Dermis microvascular lymphatic vessel endothelial cell (primary cell): ENCODE data around the gene C1QTNF8. TPM values are rescaled to one million over a fixed set of nuclear protein-coding genes. Genes with fewer than 3 reads are reported as not detected.

Source experiments
- DNase-seq, 2 donors: peaks; one replicate each; pipeline versions ENCODE4 v3.0.0 to v3.0.0-alpha.2; 2010; ENCODE audit warnings: low read depth in 2 of 2
- total RNA-seq: library from RNA; depleted of rRNA; stranded (reverse); fragments of >200 nt; gene quantifications from 2 replicates; pipeline ENCODE4 v1.2.1, GENCODE V29; 2014

The C1QTNF8 gene
- total RNA-seq, 1 donor from 2014 or later: not detected

GRCh38 chr16:1109648-1110047, 13.6 kb upstream of the C1QTNF8 start:
- DNase-seq: no peak

DNA sequence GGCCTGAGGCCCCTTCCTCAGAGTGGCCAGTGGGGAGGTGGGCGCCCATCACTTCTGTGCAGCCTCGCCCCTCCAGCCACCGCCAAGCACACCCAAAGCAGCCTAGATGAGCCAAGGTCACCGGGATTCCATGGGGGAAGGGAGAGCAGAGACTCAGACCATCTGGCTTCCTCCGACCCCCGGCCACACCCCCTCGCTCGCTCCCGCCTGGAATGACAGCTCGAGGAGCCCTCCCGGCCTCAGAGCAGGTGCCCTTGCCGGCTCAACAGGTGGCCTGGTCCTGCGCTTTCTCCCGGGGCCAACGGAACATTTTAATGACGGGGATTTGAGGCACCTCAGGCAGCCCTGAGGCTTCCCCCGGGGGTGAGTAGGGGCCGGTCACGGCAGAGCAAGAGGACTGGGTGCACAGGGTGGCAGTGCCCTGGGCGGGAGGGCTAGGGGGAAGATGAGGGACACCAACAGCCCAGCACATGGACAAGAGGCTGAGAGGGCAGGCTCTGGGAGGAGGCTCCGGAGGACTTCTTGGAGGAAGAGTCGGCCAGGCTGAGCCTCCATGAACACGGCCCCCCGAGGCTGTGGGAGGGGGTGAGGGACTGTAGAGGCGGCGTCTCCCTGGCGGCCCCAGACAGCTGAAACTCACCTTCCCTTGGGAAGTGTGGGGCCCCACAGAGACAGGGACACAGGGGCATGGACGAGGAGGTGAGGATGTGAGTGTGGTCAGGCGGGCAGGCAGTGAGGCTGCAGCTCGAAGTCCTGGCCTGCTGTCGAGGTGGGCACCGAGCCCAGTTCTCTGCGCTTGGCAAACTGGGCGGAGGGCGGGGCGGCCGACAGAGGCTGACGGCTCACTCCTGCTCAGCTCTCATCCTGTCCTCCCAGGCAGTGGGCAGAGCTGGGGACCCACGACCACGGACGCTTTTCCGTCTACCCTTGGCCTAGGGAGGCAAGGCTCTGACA, 12.5 kb upstream of the C1QTNF8 start:
- no peak for DNase-seq

GRCh38 chr16:1107731-1108130, 11.7 kb upstream of the C1QTNF8 start:
- DNase-seq: no peak

DNA sequence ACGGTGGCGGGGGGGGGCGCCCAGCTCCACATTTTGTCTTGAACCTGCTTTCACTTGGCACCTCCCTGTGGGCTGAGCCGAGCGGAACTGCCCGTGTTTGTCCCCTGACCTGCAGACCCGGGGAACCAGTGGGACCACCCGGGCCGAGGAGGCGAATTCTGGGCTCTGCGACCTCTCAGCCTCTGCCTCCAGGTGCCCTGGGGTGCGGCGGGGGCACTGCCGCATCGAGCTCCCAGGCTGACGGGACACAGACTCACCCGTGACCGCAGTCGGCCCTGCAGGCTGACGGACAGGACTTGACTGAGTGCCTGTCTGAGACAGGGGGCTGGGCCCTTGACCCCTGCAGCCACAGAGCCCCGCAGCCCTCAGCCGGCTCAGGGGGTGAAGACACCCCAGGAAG, 11.1 kb upstream of the C1QTNF8 start:
- no peak for DNase-seq

- DNase-seq: no peak
These were observed 10.6 kb upstream of the C1QTNF8 start for GRCh38 chr16:1106659-1107058.

GRCh38 chr16:1105888-1106620, 10.0 kb upstream of the C1QTNF8 start:
- DNase-seq: peak; percentile 24 to 66

DNA sequence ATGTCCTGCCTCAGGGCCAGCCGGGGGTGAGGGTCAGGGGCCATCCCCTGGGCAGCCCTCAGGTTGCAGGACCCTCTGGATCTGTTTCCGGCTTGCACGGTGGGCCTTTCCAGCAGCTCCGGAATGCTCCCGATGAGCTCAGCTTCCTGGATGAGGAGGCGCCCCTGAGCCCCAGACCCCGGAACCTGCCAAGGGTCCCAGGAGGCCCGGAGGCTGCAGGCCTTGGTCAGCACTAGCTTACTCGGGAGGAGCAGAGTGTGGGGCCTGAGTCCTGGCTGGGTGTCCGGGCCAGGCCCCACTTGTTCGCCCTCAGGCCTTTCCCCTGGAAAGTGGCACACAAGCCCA, 7.6 kb upstream of the C1QTNF8 start:
- no peak for DNase-seq

- peak in 1 of 2 donors; percentile 13 for DNase-seq
These were observed 7.0 kb upstream of the C1QTNF8 start for GRCh38 chr16:1102921-1103635.

DNA sequence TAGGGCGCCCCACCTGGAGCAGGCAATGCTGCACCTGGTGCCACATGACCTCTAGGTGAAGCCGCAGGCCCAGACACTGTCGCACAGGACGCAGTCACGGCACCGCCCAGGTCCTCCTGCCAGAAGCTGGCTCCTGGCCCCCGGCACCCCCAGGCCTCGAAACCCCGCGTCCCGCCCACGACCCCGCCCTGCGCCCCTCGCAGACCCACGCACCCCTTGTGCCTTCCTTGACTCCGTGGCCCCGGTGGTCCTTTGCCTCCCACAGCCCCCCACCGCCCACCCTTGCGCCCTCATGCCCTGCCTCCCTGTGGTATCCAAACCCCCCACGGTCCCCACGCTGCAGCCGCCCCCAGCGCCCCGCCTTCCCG, 6.3 kb upstream of the C1QTNF8 start:
- DNase-seq: no peak

GRCh38 chr16:1101573-1102332, 5.7 kb upstream of the C1QTNF8 start:
- no peak for DNase-seq

GRCh38 chr16:1101133-1101532, 5.1 kb upstream of the C1QTNF8 start:
- no peak for DNase-seq

DNA sequence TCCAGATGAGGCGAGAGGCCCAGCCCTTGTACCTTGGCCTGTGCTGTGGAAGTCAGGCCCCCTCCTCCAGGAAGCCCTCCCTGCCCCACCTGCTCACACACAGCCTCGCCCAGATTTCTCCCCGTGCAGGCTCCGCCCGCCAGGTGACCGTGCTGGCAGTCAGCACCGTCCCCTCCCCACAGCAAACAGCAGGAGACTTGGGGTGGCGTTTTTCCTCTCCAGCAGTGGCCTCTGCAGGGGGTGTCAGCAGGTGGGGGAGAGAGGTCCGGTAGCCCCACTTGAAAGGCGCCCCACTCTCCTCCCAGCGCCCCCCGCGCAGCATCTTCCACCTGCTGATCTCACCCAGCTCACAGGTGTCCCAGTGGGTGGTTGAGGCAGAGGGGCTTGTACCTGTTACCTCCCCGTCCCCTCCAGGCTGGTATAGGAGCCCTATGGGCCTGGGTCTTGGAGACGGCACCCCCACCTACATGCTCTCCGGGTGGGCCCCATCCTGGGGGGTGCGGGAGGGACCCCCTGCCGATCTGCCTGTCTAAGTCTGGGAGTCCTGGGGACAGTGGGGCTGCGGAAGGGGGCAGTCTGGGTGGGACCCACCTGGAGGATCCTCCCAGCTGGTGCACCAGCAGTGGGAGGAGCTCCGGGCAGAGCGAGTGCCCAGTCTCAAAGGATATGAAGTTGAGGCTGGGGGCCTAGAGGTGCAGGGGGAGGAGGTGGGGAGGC, 4.2 kb upstream of the C1QTNF8 start:
- no peak for DNase-seq

DNA sequence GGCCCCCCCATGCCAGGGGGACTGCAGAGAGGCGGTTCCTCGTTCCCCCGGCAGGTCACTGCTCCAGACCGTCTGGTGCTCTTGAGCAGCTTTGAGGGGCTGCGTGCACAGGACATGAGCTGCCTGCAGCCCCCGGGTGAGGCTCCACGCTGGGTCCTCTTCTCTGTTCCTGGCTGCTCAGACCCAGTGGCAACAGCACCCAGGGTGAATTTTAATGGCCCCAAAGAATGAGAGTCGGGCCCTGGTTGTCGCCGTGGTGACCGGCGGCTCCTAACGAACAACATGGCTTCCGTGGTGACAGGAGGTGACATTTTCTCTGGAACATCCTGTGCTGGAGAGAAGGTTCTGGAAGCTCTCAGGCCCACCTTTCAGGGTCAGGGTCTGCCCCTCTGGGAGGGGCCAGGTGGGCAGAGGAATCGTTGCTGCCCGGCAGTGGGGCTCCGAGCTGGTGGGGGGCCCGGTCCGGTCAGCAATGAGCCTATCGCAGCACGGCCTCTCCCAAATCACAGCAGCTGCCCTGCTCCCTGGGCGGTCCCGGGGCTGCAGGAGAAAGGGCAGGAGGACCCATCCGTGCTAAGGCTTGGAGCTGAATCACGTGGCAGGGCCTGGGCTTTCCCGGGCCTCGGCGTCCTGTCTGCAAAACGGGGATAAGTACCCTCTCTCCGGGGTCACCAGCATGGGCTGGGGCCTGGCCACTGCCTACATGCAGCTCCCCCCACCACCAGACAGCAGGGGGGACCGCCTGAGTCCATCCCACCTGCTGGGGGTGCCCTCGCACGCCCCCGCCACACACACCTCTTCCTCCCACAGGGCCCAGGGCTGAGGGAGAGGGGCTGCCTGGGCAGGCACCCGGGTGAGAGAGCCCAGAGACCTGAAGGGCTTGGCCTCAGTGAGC, 3.4 kb upstream of the C1QTNF8 start:
- DNase-seq: no peak

- no peak for DNase-seq
These were observed 2.4 kb upstream of the C1QTNF8 start for GRCh38 chr16:1098266-1098991.

GRCh38 chr16:1097800-1098199, 1.8 kb upstream of the C1QTNF8 start:
- DNase-seq: no peak

GRCh38 chr16:1097156-1097555, 1.1 kb upstream of the C1QTNF8 start:
- no peak for DNase-seq

DNA sequence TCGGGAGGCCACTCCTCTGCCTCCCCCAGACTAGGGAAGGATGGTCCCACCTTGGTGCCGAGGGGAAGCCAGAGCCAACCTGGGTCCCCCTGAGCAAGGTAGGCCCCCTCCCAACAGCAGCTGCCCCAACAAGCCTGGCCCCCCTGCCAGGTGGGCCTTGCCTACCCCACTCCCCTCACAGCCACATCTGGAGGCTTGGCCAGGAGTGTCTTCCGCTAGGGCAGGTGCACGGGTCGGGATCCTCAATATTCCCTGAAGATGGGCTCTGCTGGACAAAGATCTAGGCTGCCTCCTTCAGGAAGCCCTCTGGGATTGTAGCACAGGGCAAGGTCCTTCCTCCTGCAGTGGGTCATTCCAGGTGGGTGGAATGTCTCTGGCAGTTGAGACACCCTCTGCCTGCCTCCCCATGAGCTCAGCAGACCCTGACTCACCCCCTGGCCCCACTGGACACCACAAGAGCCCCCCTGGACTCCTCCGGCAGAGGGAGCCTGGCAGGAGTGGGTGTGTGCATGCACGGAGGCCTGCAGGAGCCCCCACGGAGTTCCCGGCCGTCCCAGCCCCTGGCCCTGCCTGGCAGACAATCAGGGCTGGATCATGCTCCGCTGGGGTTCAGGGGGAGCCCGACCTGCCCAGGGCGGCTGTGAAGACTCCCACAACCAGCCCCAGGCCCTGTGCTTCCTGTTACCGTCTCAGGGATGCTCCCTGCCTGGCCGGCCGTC, 435 bp downstream of the C1QTNF8 start:
- DNase-seq: no peak
